WI38 (cell line): ENCODE results near the gene EVA1A.

Experiments used
- H3K4me3 ChIP-seq: 2 replicates; pipeline ENCODE4 v1.5.1; 2011; ENCODE audit warnings: low read depth, mild to moderate bottlenecking, control low read depth, low read length
- CTCF ChIP-seq: IDR thresholded peaks from 2 replicates; pipeline ENCODE4 v1.5.1; 2012; ENCODE audit warnings: low read depth, mild to moderate bottlenecking, control low read depth, low read length

The EVA1A gene

GRCh38 chr2:75560768-75561565 lies at the start of gene EVA1A:
Gene EVA1A (minus strand): TSS chr2:75560939. CDS start chr2:75518140, 42,799 bp downstream.
- H3K4me3 ChIP-seq = peak within 1 kb of the TSS; percentile 90
- TF ChIP-seq CTCF = no peak

GRCh38 chr2:75609937-75610508 lies 49.3 kb upstream of the EVA1A start:
- TF ChIP-seq CTCF = no peak
- no peak overlapping the region for H3K4me3 ChIP-seq

GRCh38 chr2:75609334-75609689 lies 48.6 kb upstream of the EVA1A start:
- H3K4me3 ChIP-seq = no peak overlapping the region

GRCh38 chr2:75608684-75609333 lies 48.1 kb upstream of the EVA1A start:
- H3K4me3 ChIP-seq = peak overlapping the region; percentile 9; the same call in 1 of the 2 replicates
- peak; percentile 95 for TF ChIP-seq CTCF

More at GRCh38 chr2:75609334-75609689, 48.6 kb upstream of the EVA1A start:
- TF ChIP-seq CTCF = no peak

- no peak overlapping the region for H3K4me3 ChIP-seq
- no peak for TF ChIP-seq CTCF
Measured at GRCh38 chr2:75607988-75608683, 47.4 kb upstream of the EVA1A start.

- no peak overlapping the region for H3K4me3 ChIP-seq
- no peak for TF ChIP-seq CTCF
Measured at GRCh38 chr2:75607400-75607798, 46.7 kb upstream of the EVA1A start.
